ENCODE data around the gene MRPL55.
A peak's percentile ranks its signal among the peaks of the same experiment; 100 is the strongest.

MRPL55 gene

DNA sequence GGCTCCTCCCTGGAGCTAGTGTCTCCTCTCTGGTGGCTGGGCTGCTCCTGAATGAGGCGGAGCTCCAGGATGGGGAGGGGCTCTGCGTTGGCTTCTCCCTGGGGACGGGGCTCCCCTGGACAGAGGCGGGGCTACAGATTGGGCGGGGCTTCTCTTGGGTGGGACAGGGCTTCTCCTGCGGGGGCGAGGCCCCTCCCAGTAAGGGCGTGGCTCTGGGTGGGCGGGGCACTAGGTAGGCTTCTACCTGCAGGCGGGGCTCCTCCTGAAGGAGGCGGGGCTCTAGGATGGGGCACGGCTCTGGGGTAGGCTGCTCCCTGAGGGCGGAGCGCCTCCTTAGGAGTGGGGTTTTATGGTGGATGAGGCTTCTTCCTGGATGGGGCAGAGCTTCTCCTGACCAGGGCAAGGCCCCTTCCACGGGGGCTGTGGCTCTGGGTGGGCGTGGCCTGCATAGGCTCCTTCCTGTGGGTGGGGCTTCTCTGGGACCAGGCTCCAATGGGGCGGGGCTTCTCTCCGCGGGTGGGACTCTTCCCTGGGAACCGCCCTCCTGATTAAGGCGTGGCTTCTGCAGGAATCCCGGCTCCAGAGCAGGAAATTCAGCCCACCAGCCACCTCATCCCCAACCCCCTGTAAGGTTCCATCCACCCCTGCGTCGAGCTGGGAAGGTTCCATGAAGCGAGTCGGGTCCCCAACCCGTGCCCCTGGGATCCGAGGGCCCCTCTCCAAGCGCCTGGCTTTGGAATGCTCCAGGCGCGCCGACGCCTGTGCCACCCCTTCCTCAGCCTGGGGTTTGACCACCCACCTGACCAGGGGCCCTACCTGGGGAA lies 49.3 kb downstream of the MRPL55 start:
- peak overlapping the region; percentile 42 for H3K4me3 ChIP-seq (ENCODE audit: low read length)
- DNase-seq (ENCODE audit: low read depth) = peak; percentile 80
- TF ChIP-seq, protein P1, sequence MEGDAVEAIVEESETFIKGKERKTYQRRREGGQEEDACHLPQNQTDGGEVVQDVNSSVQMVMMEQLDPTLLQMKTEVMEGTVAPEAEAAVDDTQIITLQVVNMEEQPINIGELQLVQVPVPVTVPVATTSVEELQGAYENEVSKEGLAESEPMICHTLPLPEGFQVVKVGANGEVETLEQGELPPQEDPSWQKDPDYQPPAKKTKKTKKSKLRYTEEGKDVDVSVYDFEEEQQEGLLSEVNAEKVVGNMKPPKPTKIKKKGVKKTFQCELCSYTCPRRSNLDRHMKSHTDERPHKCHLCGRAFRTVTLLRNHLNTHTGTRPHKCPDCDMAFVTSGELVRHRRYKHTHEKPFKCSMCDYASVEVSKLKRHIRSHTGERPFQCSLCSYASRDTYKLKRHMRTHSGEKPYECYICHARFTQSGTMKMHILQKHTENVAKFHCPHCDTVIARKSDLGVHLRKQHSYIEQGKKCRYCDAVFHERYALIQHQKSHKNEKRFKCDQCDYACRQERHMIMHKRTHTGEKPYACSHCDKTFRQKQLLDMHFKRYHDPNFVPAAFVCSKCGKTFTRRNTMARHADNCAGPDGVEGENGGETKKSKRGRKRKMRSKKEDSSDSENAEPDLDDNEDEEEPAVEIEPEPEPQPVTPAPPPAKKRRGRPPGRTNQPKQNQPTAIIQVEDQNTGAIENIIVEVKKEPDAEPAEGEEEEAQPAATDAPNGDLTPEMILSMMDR (IDR thresholded peaks at IDR 0.05; ENCODE audit: insufficient read depth, low read depth, low read length, missing control alignments) = no peak

DNA sequence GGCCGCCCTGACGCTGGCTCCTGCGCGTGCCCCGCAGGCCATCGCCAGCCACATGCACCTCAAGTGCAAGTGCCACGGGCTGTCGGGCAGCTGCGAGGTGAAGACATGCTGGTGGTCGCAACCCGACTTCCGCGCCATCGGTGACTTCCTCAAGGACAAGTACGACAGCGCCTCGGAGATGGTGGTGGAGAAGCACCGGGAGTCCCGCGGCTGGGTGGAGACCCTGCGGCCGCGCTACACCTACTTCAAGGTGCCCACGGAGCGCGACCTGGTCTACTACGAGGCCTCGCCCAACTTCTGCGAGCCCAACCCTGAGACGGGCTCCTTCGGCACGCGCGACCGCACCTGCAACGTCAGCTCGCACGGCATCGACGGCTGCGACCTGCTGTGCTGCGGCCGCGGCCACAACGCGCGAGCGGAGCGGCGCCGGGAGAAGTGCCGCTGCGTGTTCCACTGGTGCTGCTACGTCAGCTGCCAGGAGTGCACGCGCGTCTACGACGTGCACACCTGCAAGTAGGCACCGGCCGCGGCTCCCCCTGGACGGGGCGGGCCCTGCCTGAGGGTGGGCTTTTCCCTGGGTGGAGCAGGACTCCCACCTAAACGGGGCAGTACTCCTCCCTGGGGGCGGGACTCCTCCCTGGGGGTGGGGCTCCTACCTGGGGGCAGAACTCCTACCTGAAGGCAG lies 50.0 kb downstream of the MRPL55 start:
- peak overlapping the region; percentile 16 for H3K4me3 ChIP-seq (ENCODE audit: low read length)
- no peak for DNase-seq (ENCODE audit: low read depth)
- TF ChIP-seq, protein P1 (IDR thresholded peaks at IDR 0.05; ENCODE audit: insufficient read depth, low read depth, low read length, missing control alignments) = no peak

DNA sequence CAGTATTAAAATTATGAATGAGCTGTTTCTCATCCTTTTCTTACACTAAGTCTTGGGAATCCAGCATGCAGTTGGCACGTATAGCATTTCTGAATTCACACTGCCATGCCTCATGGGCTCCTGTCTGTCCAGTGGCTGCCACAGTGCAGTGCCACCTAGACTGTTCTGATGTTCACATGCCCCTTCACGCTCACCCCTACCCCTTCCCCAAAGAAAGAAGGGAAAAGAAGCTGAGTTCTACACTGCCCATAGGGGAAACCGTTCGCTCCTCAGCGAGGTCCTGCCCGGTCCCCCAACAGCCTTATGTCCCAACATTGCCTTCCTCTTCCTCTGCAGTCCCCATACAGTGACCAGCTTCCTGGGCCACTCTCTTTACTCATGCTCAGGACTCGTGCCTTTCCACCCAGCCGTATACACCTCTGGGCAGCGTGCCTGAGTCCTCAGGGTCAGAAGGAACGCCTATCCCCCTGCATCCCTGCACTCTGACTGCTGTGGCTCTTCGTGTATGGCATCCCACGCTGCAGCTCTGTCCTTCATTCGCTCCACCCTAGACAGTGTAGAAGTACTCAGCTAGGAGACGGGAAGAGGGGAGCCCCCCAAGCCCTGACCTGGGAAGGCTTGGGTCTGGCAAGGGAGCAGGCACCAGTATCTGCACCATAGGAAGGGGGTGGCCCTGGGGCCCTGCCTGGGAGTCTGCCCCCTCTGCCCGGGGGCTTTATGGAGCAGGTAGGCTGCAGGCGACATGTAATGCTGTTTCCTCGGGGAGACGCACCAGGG lies 50.7 kb downstream of the MRPL55 start:
- DNase-seq (ENCODE audit: low read depth) = no peak
- TF ChIP-seq, protein P1 (IDR thresholded peaks at IDR 0.05; ENCODE audit: insufficient read depth, low read depth, low read length, missing control alignments) = no peak
- H3K4me3 ChIP-seq (ENCODE audit: low read length) = no peak overlapping the region

All from epithelial cell of esophagus (primary cell).